Left ventricle myocardium superior (tissue), 1 donor: ENCODE results near the gene SINHCAF. TPM values are rescaled to one million over a fixed set of nuclear protein-coding genes. Genes with fewer than 3 reads are reported as not detected.
A peak's percentile ranks its signal among the peaks of the same experiment; 100 is the strongest.
"Not testable (repeated sequence)": the region's sequence is repeated elsewhere in the genome, so short reads cannot be mapped to it uniquely, and the experiment has no call there.

Source experiments
- ATAC-seq: fragments of 200-7000 bp; cut with Tn5 transposase; one replicate; pipeline ENCODE4 v1.9.1; 2020; ENCODE audit warnings: mild to moderate bottlenecking, moderate library complexity
- DNase-seq: peaks from one replicate; pipeline ENCODE4 v3.0.0-alpha.2; 2020
- intact Hi-C: fragments of 100-400 bp; cut with micrococcal nuclease; formaldehyde crosslinking; loops from one replicate; pipeline ENCODE4 v1.11.0; 2022
- total RNA-seq: library from RNA; stranded (reverse); fragmentation: NEBNext Ultra II Directional; extraction: Animal tissue kit (Norgen Biotek cat#: 25700); gene quantifications from one replicate; pipeline ENCODE4 v1.2.1, GENCODE V29; 2021
- donor health status: DM: no; HTN: yes; CAD: no; lungs with severe emphysema.

Gene SINHCAF
- total RNA-seq, 1 donor from 2014 or later: 12.9 TPM

GRCh38 chr12:31277081-31277480, 48.9 kb downstream of the SINHCAF start:
- ATAC-seq: no peak

GRCh38 chr12:31275491-31275890, 50.5 kb downstream of the SINHCAF start:
- intact Hi-C loops: no loop called here
- ATAC-seq: no peak
- no peak for DNase-seq

More at GRCh38 chr12:31277081-31277480, 48.9 kb downstream of the SINHCAF start:
- no peak for DNase-seq
- intact Hi-C loops: no loop called here

- intact Hi-C loops: no loop called here
- ATAC-seq (no peak), DNase-seq (no peak)
These were observed 51.2 kb downstream of the SINHCAF start for GRCh38 chr12:31274520-31275300.

- intact Hi-C loops, DNase-seq, ATAC-seq: not testable (repeated sequence)
These were observed 52.2 kb downstream of the SINHCAF start for GRCh38 chr12:31273794-31274193.

- intact Hi-C loops: no loop called here
- ATAC-seq (no peak), DNase-seq (no peak)
These were observed 53.2 kb downstream of the SINHCAF start for GRCh38 chr12:31272607-31273225.

GRCh38 chr12:31267966-31268365, 58.0 kb downstream of the SINHCAF start:
- no peak for ATAC-seq
- intact Hi-C loops: no loop called here
- no peak for DNase-seq

- DNase-seq: no peak
- ATAC-seq: no peak
- intact Hi-C loops: no loop called here
These were observed 60.2 kb downstream of the SINHCAF start for GRCh38 chr12:31265722-31266121.

- intact Hi-C loops: no loop called here
- no peak for DNase-seq
- no peak for ATAC-seq
These were observed 62.3 kb downstream of the SINHCAF start for GRCh38 chr12:31263661-31264060.

GRCh38 chr12:31261744-31262143, 64.2 kb downstream of the SINHCAF start:
- ATAC-seq: no peak
- intact Hi-C loops: no loop called here
- DNase-seq: no peak

GRCh38 chr12:31260840-31261239, 65.1 kb downstream of the SINHCAF start:
- ATAC-seq: no peak
- DNase-seq: no peak
- intact Hi-C loops: no loop called here

GRCh38 chr12:31259136-31259886, 66.6 kb downstream of the SINHCAF start:
- DNase-seq: no peak
- no peak for ATAC-seq
- intact Hi-C loops: no loop called here

- intact Hi-C loops: no loop called here
- no peak for DNase-seq
- no peak for ATAC-seq
These were observed 68.2 kb downstream of the SINHCAF start for GRCh38 chr12:31257784-31258183.

GRCh38 chr12:31251707-31252611, 74.0 kb downstream of the SINHCAF start:
- ATAC-seq, intact Hi-C loops: not testable (repeated sequence)
- peak; percentile 31 for DNase-seq

GRCh38 chr12:31250179-31250578, 75.8 kb downstream of the SINHCAF start:
- DNase-seq: no peak

GRCh38 chr12:31249356-31249755, 76.6 kb downstream of the SINHCAF start:
- DNase-seq (no peak), ATAC-seq (no peak)
- intact Hi-C loops: no loop called here

More at GRCh38 chr12:31250179-31250578, 75.8 kb downstream of the SINHCAF start:
- intact Hi-C loops: no loop called here
- ATAC-seq: no peak

GRCh38 chr12:31248815-31249214, 77.1 kb downstream of the SINHCAF start:
- intact Hi-C loops: no loop called here
- ATAC-seq: no peak
- DNase-seq: no peak

GRCh38 chr12:31248337-31248736, 77.6 kb downstream of the SINHCAF start:
- DNase-seq: no peak
- no peak for ATAC-seq
- intact Hi-C loops: no loop called here

- intact Hi-C loops: no loop called here
- no peak for ATAC-seq
- no peak for DNase-seq
These were observed 79.5 kb downstream of the SINHCAF start for GRCh38 chr12:31246470-31246850.

- peak; percentile 23 for ATAC-seq
These were observed 80.0 kb downstream of the SINHCAF start for GRCh38 chr12:31245822-31246469.

More at GRCh38 chr12:31245822-31246469, 80.0 kb downstream of the SINHCAF start:
- intact Hi-C loops: no loop called here
- DNase-seq: peak; percentile 33
